ENCODE measurements around the gene TOP2A.

TOP2A gene

GRCh38 chr17:40436636-40437035, 18.9 kb upstream of the TOP2A start:
- no peak for TF ChIP-seq CTCF (IDR thresholded peaks at IDR 0.05; ENCODE audit: extremely low read depth, missing control alignments)
- DNase-seq (ENCODE audit: low spot score): no peak

- DNase-seq (ENCODE audit: low spot score): no peak
- TF ChIP-seq CTCF (IDR thresholded peaks at IDR 0.05; ENCODE audit: extremely low read depth, missing control alignments): peak; percentile 44
Observed at GRCh38 chr17:40433551-40434415, 16.1 kb upstream of the TOP2A start.

GRCh38 chr17:40432864-40433528, 15.3 kb upstream of the TOP2A start:
- no peak for TF ChIP-seq CTCF (IDR thresholded peaks at IDR 0.05; ENCODE audit: extremely low read depth, missing control alignments)
- DNase-seq (ENCODE audit: low spot score): no peak

- no peak for TF ChIP-seq CTCF (IDR thresholded peaks at IDR 0.05; ENCODE audit: extremely low read depth, missing control alignments)
- DNase-seq (ENCODE audit: low spot score): no peak
Observed at GRCh38 chr17:40431231-40431602, 13.5 kb upstream of the TOP2A start.

GRCh38 chr17:40430272-40431230, 12.9 kb upstream of the TOP2A start:
- no peak for TF ChIP-seq CTCF (IDR thresholded peaks at IDR 0.05; ENCODE audit: extremely low read depth, missing control alignments)
- DNase-seq (ENCODE audit: low spot score): no peak

GRCh38 chr17:40427002-40427491, 9.4 kb upstream of the TOP2A start:
- no peak for TF ChIP-seq CTCF (IDR thresholded peaks at IDR 0.05; ENCODE audit: extremely low read depth, missing control alignments)
- no peak for DNase-seq (ENCODE audit: low spot score)
